B cell (primary cell): ENCODE results near the gene S100A16. TPM values are rescaled to one million over a fixed set of nuclear protein-coding genes. Genes with fewer than 3 reads are reported as not detected.

Source experiments
- ATAC-seq: fragments of 200-7000 bp; cut with Tn5 transposase; one replicate; pipeline ENCODE4 v1.10.0; 2021; ENCODE audit warnings: low read depth, mild to moderate bottlenecking, moderate number of reproducible peaks, moderate library complexity
- CTCF ChIA-PET: fragments of 350-600 bp; sonication (Branson Sonifier 250); formaldehyde crosslinking; loops from one replicate; lab custom pipeline; 2021; ENCODE audit warnings: antibody characterized with exemption, inconsistent platforms; lab: Charles Lee
- POLR2A ChIA-PET: fragments of 350-600 bp; sonication (Branson Sonifier 250); formaldehyde crosslinking; loops from one replicate; lab custom pipeline; 2021; ENCODE audit warnings: antibody characterized with exemption; lab: Charles Lee
- DNase-seq: peaks from one replicate; pipeline ENCODE4 v3.0.0; 2013
- H2AFZ ChIP-seq: 2 replicates; pipeline ENCODE4 v1.6.1; 2012; ENCODE audit warnings: mild to moderate bottlenecking, low read depth, low read length; ENCODE audit not compliant: insufficient read depth, poor library complexity, severe bottlenecking
- H3K27ac ChIP-seq, 2 donors: 1 replicate in 1 of 2; 2 replicates in 1 of 2; pipeline ENCODE4 v1.5.1; 2012 to 2013; ENCODE audit warnings: low read length in 2 of 2, mild to moderate bottlenecking in 2 of 2, moderate library complexity in 1 of 2
- H3K27me3 ChIP-seq, 4 experiments: fragments of 200-600 bp in 1 of 4; sonication (generic) in 1 of 4; replicated peaks in 1 of 4; 1 replicate in 2 of 4; 2 replicates in 2 of 4; pipeline versions ENCODE4 v1.6.1 to v1.7.0; 2013 to 2016; ENCODE audit warnings: low read length in 3 of 4, mild to moderate bottlenecking in 2 of 4, mixed read lengths in 1 of 4, moderate library complexity in 1 of 4; ENCODE audit not compliant: insufficient read depth in 4 of 4, control insufficient read depth in 3 of 4; ENCODE audit errors: control extremely low read depth in 1 of 4
- H3K36me3 ChIP-seq, 2 experiments: replicated peaks in 1 of 2; 1 replicate in 1 of 2; 2 replicates in 1 of 2; pipeline versions ENCODE4 v1.6.1 to v1.7.1; 2013; ENCODE audit warnings: low read length in 1 of 2; ENCODE audit not compliant: insufficient read depth in 2 of 2, control insufficient read depth in 1 of 2; ENCODE audit errors: control extremely low read depth in 1 of 2, extremely low read depth in 1 of 2
- H3K4me1 ChIP-seq, 2 donors: fragments of 200-600 bp in 1 of 2; sonication (generic) in 1 of 2; 1 replicate in 1 of 2; 2 replicates in 1 of 2; pipeline versions ENCODE4 v1.5.1 to v1.6.1; 2013 to 2017; ENCODE audit warnings: low read length in 2 of 2; ENCODE audit not compliant: control insufficient read depth in 2 of 2, insufficient read depth in 2 of 2
- H3K4me2 ChIP-seq: replicated peaks from 2 replicates; pipeline ENCODE3; 2012; ENCODE audit warnings: mild to moderate bottlenecking, low read depth, low read length; ENCODE audit not compliant: poor library complexity, severe bottlenecking
- H3K4me3 ChIP-seq, 5 experiments: fragments of 200-600 bp in 1 of 5; sonication (generic) in 1 of 5; 1 replicate in 3 of 5; 2 replicates in 2 of 5; pipeline versions ENCODE4 v1.5.1 to v1.7.0; 2011 to 2016; ENCODE audit warnings: low read length in 4 of 5, mild to moderate bottlenecking in 4 of 5, low read depth in 2 of 5, control low read depth in 1 of 5, moderate library complexity in 1 of 5; ENCODE audit not compliant: insufficient read depth in 1 of 5; ENCODE audit errors: control extremely low read depth in 1 of 5, extremely low read depth in 1 of 5
- H3K79me2 ChIP-seq: fragments of 200-600 bp; sonication (generic); one replicate; pipeline ENCODE4 v1.6.0; 2016; ENCODE audit warnings: low read length; ENCODE audit not compliant: control insufficient read depth, insufficient read depth
- H3K9ac ChIP-seq: fragments of 200-600 bp; sonication (generic); 2 replicates; pipeline ENCODE4 v1.6.1; 2017; ENCODE audit warnings: mild to moderate bottlenecking, low read length, moderate library complexity
- H3K9me3 ChIP-seq, 3 donors: one replicate each; pipeline versions ENCODE4 v1.6.1 to v1.7.1; 2013; ENCODE audit warnings: low read length in 2 of 3; ENCODE audit not compliant: control insufficient read depth in 2 of 3, insufficient read depth in 1 of 3; ENCODE audit errors: control extremely low read depth in 1 of 3
- H4K20me1 ChIP-seq: 2 replicates; pipeline ENCODE4 v1.6.0; 2012; ENCODE audit warnings: mild to moderate bottlenecking, low read length; ENCODE audit not compliant: insufficient read depth, control insufficient read depth, poor library complexity, severe bottlenecking
- H3K27ac Mint-ChIP-seq: one replicate; pipeline ENCODE4 v1.8.0; 2021; ENCODE audit warnings: mixed read lengths
- H3K27me3 Mint-ChIP-seq: one replicate; pipeline ENCODE4 v1.8.0; 2021; ENCODE audit warnings: mixed read lengths
- H3K4me1 Mint-ChIP-seq: one replicate; pipeline ENCODE4 v1.8.0; 2021; ENCODE audit warnings: mixed read lengths
- H3K4me3 Mint-ChIP-seq: one replicate; pipeline ENCODE4 v1.8.0; 2021; ENCODE audit warnings: mixed read lengths
- H3K9me3 Mint-ChIP-seq: one replicate; pipeline ENCODE4 v1.8.0; 2022; ENCODE audit warnings: mixed read lengths; ENCODE audit not compliant: insufficient read depth
- CTCF ChIP-seq: fragments of 200-600 bp; IDR thresholded peaks from one replicate; pipeline ENCODE4 v1.8.0; 2022; ENCODE audit warnings: antibody characterized with exemption, mild to moderate bottlenecking
- EZH2 ChIP-seq: IDR thresholded peaks from 2 replicates; pipeline ENCODE4 v1.6.1; 2012; ENCODE audit warnings: borderline replicate concordance, low read depth, mild to moderate bottlenecking, moderate library complexity, low read length; ENCODE audit not compliant: insufficient read depth, poor library complexity, severe bottlenecking
- WGBS: methylation state at CpG from one replicate; pipeline ENCODE4 v1.1.5; 2013; ENCODE audit warnings: missing lambda C conversion rate; ENCODE audit not compliant: insufficient coverage; 5-methylcytosine and 5-hydroxymethylcytosine counted together
- intact Hi-C: fragments of 100-400 bp; cut with micrococcal nuclease; formaldehyde crosslinking; loops from one replicate; pipeline ENCODE4 v1.10.0; 2022
- polyA plus RNA-seq: library from polyadenylated mRNA; depleted of rRNA; stranded (reverse); fragments of >200 nt; gene quantifications from 2 replicates; pipeline ENCODE4 v1.2.3, GENCODE V29; 2012
- total RNA-seq, 2 donors: library from RNA; stranded (reverse); fragments of 120-200 nt in 1 of 2; gene quantifications; 1 replicate in 1 of 2; 2 replicates in 1 of 2; pipeline versions ENCODE4 v1.2.3 to v1.2.4, GENCODE V29; 2013 to 2022

The S100A16 gene
- total and polyA plus RNA-seq, 2 donors (not counting 1 experiment from before 2014, with no cell fraction given), result not detected

GRCh38 chr1:153598309-153599172 is 14.4 kb downstream of the S100A16 start:
- peak overlapping the region; percentile 94 to 97 for H3K27ac ChIP-seq
- Mint-ChIP-seq H3K4me3 (peak overlapping the region; percentile 68), H3K9me3 (no peaks in the 10 kb centered on the region), H3K27me3 (no peaks in the 10 kb centered on the region), H3K27ac (peak overlapping the region; percentile 96), H3K4me1 (peaks cover 39% of the 10 kb centered on the region)
- peaks cover 27 to 39% of the 10 kb centered on the region in 2 donors for H3K4me1 ChIP-seq
- CTCF ChIA-PET, result interaction anchor here (0.6 to 2.1 kb wide), 14 partner anchors 12 to 1682 kb away, joined by 3 to 6 read pairs (median 3); partner anchors contain the start of genes S100A13 and S100A6
- H2AFZ ChIP-seq, result peak overlapping the region; percentile 86
- H3K4me2 ChIP-seq, result peak overlapping the region; percentile 78
- peak overlapping the region; percentile 53 for H3K9ac ChIP-seq
- ATAC-seq (peak; percentile 95), DNase-seq (peak; percentile 91)
- H3K9me3 ChIP-seq, result no peaks in the 10 kb centered on the region
- no peaks in the 10 kb centered on the region for H3K36me3 ChIP-seq
- no peaks in the 10 kb centered on the region for H3K79me2 ChIP-seq
- intact Hi-C loops, result loop anchor here (1.0 to 2.0 kb wide), 4 partner anchors 35 to 73 kb away; partner anchors contain the start of gene SNAPIN
- no peaks in the 10 kb centered on the region for H3K27me3 ChIP-seq
- 32% methylated on average over 4 of the region's 7 CpGs for WGBS
- no peaks in the 10 kb centered on the region for H4K20me1 ChIP-seq
- POLR2A ChIA-PET, result interaction anchor here (0.6 to 2.1 kb wide), 8 partner anchors 26 to 392 kb away, joined by 3 to 17 read pairs (median 4); partner anchors contain the start of genes CHTOP, RPS27 and S100A6
- TF ChIP-seq CTCF, result no peak
- TF ChIP-seq EZH2, result no peak
- peak overlapping the region in 1 of 5 experiments; percentile 15 for H3K4me3 ChIP-seq
